H9 (cell line): ENCODE data around the gene STXBP5L. TPM values are rescaled to one million over a fixed set of nuclear protein-coding genes. Genes with fewer than 3 reads are reported as not detected.

Experiments
- DNase-seq: peaks from one replicate; pipeline ENCODE4 v3.0.0-alpha.2; 2017
- H2AFZ ChIP-seq: one replicate; pipeline ENCODE4 v1.6.1; 2013; ENCODE audit warnings: mild to moderate bottlenecking, low read length, control low read depth, moderate library complexity
- H2AK5ac ChIP-seq: 2 replicates; pipeline ENCODE4 v1.6.1; 2013; ENCODE audit warnings: low read length, control low read depth, mixed read lengths; ENCODE audit not compliant: insufficient read length
- H2BK120ac ChIP-seq: one replicate; pipeline ENCODE4 v1.6.1; 2013; ENCODE audit warnings: low read depth, mild to moderate bottlenecking, low read length, control low read depth, inconsistent platforms; ENCODE audit not compliant: poor library complexity, severe bottlenecking
- H2BK12ac ChIP-seq: 2 replicates; pipeline ENCODE4 v1.6.1; 2013; ENCODE audit warnings: low read length, control low read depth, mixed read lengths, low read depth; ENCODE audit not compliant: insufficient read length
- H2BK15ac ChIP-seq: 2 replicates; pipeline ENCODE4 v1.6.1; 2013; ENCODE audit warnings: low read depth, low read length, control low read depth
- H2BK20ac ChIP-seq: one replicate; pipeline ENCODE4 v1.6.1; 2013; ENCODE audit warnings: low read depth, mild to moderate bottlenecking, low read length, control low read depth, inconsistent platforms; ENCODE audit not compliant: poor library complexity, severe bottlenecking
- H2BK5ac ChIP-seq: 2 replicates; pipeline ENCODE4 v1.6.1; 2013; ENCODE audit warnings: low read length, control low read depth, mixed read lengths; ENCODE audit not compliant: insufficient read length
- H3K14ac ChIP-seq: 2 replicates; pipeline ENCODE4 v1.6.1; 2013; ENCODE audit warnings: low read length, control low read depth; ENCODE audit not compliant: insufficient read depth
- H3K18ac ChIP-seq: 2 replicates; pipeline ENCODE4 v1.6.1; 2013; ENCODE audit warnings: low read depth, mild to moderate bottlenecking, mixed read lengths, low read length, control low read depth; ENCODE audit not compliant: insufficient read length
- H3K23ac ChIP-seq: 2 replicates; pipeline ENCODE4 v1.6.1; 2013; ENCODE audit warnings: low read length, control low read depth, mixed read lengths, low read depth; ENCODE audit not compliant: insufficient read length
- H3K23me2 ChIP-seq: 2 replicates; pipeline ENCODE4 v1.6.1; 2013; ENCODE audit warnings: low read depth, mild to moderate bottlenecking, mixed read lengths, low read length, control low read depth; ENCODE audit not compliant: insufficient read length, poor library complexity, severe bottlenecking
- H3K27ac ChIP-seq: 2 replicates; pipeline ENCODE4 v1.5.1; 2013; ENCODE audit warnings: low read length, control low read depth, mixed read lengths, low read depth; ENCODE audit not compliant: insufficient read length
- H3K27me3 ChIP-seq: 2 replicates; pipeline ENCODE4 v1.6.1; 2013; ENCODE audit warnings: low read length, control low read depth, inconsistent platforms; ENCODE audit not compliant: insufficient read depth
- H3K4ac ChIP-seq: 2 replicates; pipeline ENCODE4 v1.6.1; 2013; ENCODE audit warnings: low read depth, mild to moderate bottlenecking, control low read depth, inconsistent platforms, low read length, moderate library complexity
- H3K4me1 ChIP-seq: 2 replicates; pipeline ENCODE4 v1.6.1; 2013; ENCODE audit warnings: low read length, control low read depth, inconsistent platforms; ENCODE audit not compliant: insufficient read depth
- H3K4me2 ChIP-seq: 2 replicates; pipeline ENCODE4 v1.6.1; 2013; ENCODE audit warnings: low read length, control low read depth, mixed read lengths; ENCODE audit not compliant: insufficient read length, insufficient read depth
- H3K56ac ChIP-seq: 2 replicates; pipeline ENCODE4 v1.6.1; 2013; ENCODE audit warnings: low read depth, mild to moderate bottlenecking, mixed read lengths, low read length, control low read depth; ENCODE audit not compliant: insufficient read length
- H3K79me1 ChIP-seq: 2 replicates; pipeline ENCODE4 v1.6.1; 2013; ENCODE audit warnings: low read depth, mild to moderate bottlenecking, moderate library complexity, low read length, control low read depth, inconsistent platforms; ENCODE audit not compliant: insufficient read depth, poor library complexity, severe bottlenecking
- H3K79me2 ChIP-seq: 2 replicates; pipeline ENCODE4 v1.6.1; 2013; ENCODE audit warnings: low read length, control low read depth, inconsistent platforms; ENCODE audit not compliant: insufficient read depth
- H3K9ac ChIP-seq: 2 replicates; pipeline ENCODE4 v1.6.1; 2013; ENCODE audit warnings: low read length, control low read depth, mixed read lengths; ENCODE audit not compliant: insufficient read length; ENCODE audit errors: extremely low read depth
- H3K9me3 ChIP-seq: one replicate; pipeline ENCODE4 v1.6.1; 2013; ENCODE audit warnings: low read depth, low read length, inconsistent platforms; ENCODE audit not compliant: control insufficient read depth
- H3T11ph ChIP-seq: one replicate; pipeline ENCODE4 v1.6.1; 2013; ENCODE audit warnings: mild to moderate bottlenecking, low read length, control low read depth, inconsistent platforms
- H4K20me1 ChIP-seq: one replicate; pipeline ENCODE4 v1.6.1; 2013; ENCODE audit not compliant: control insufficient read depth, insufficient read length, insufficient read depth
- H4K5ac ChIP-seq: 2 replicates; pipeline ENCODE4 v1.6.1; 2013; ENCODE audit warnings: low read depth, mild to moderate bottlenecking, mixed read lengths, low read length, control low read depth; ENCODE audit not compliant: insufficient read length
- H4K8ac ChIP-seq: replicated peaks from 2 replicates; pipeline ENCODE4 v1.6.1; 2013; ENCODE audit warnings: low read length, control low read depth, mixed read lengths, low read depth; ENCODE audit not compliant: insufficient read length
- H4K91ac ChIP-seq: 2 replicates; pipeline ENCODE4 v1.6.1; 2013; ENCODE audit warnings: low read depth, mild to moderate bottlenecking, moderate library complexity, mixed read lengths, low read length, control low read depth; ENCODE audit not compliant: insufficient read length
- H3K27ac Mint-ChIP-seq, 3 experiments: 2 replicates in 2 of 3; 3 replicates in 1 of 3; pipeline ENCODE4 v1.8.0; 2020 to 2021; ENCODE audit warnings: mixed read lengths in 3 of 3, mild to moderate bottlenecking in 1 of 3, moderate library complexity in 1 of 3
- H3K27me3 Mint-ChIP-seq: 2 replicates; pipeline ENCODE4 v1.8.0; 2021; ENCODE audit warnings: low read depth, mild to moderate bottlenecking, moderate library complexity, mixed read lengths
- H3K36me3 Mint-ChIP-seq, 3 experiments: 2 replicates in 2 of 3; 3 replicates in 1 of 3; pipeline ENCODE4 v1.8.0; 2020 to 2021; ENCODE audit warnings: low read depth in 3 of 3, mixed read lengths in 3 of 3; ENCODE audit not compliant: insufficient read depth in 1 of 3
- H3K4me1 Mint-ChIP-seq, 2 experiments: 2 replicates each; pipeline ENCODE4 v1.8.0; 2020; ENCODE audit warnings: mixed read lengths in 2 of 2
- H3K4me3 Mint-ChIP-seq, 2 experiments: 2 replicates in 1 of 2; 3 replicates in 1 of 2; pipeline ENCODE4 v1.8.0; 2020 to 2021; ENCODE audit warnings: mild to moderate bottlenecking in 2 of 2, mixed read lengths in 2 of 2, moderate library complexity in 1 of 2
- H3K9me3 Mint-ChIP-seq, 2 experiments: 2 replicates in 1 of 2; 3 replicates in 1 of 2; pipeline ENCODE4 v1.8.0; 2020; ENCODE audit warnings: mild to moderate bottlenecking in 2 of 2, mixed read lengths in 2 of 2, moderate library complexity in 1 of 2
- CTCF ChIP-seq: fragments of 200-600 bp; sonication (generic); conservative IDR thresholded peaks from 3 replicates; pipeline ENCODE4 v1.8.0; 2021; ENCODE audit warnings: antibody characterized with exemption, mild to moderate bottlenecking
- total RNA-seq: library from RNA; stranded (reverse); gene quantifications from 2 replicates; pipeline ENCODE4 v1.2.1, GENCODE V29; 2021

STXBP5L gene
- total RNA-seq, 1 experiment from 2014 or later = 4.7 TPM

GRCh38 chr3:120892921-120893320 lies 15.1 kb upstream of the STXBP5L start:
- Mint-ChIP-seq H3K4me3 (no peak overlapping the region), H3K4me1 (no peaks in the 10 kb centered on the region), H3K27me3 (no peaks in the 10 kb centered on the region), H3K36me3 (peaks cover 0 to 6% (median 0%) of the 10 kb centered on the region in 3 experiments; a peak in 4 of 7 replicates), H3K9me3 (peaks cover 12 to 21% of the 10 kb centered on the region in 2 experiments; a peak in 4 of 5 replicates), H3K27ac (no peak overlapping the region)
- H3K79me2 ChIP-seq = no peaks in the 10 kb centered on the region
- H3K4me2 ChIP-seq = no peak overlapping the region
- H3K27ac ChIP-seq = no peak overlapping the region
- no peak overlapping the region for H3K56ac ChIP-seq
- no peak overlapping the region for H4K5ac ChIP-seq
- H4K20me1 ChIP-seq = no peaks in the 10 kb centered on the region
- no peak overlapping the region for H3K14ac ChIP-seq
- no peak overlapping the region for H3K23ac ChIP-seq
- no peak overlapping the region for H4K8ac ChIP-seq
- H4K91ac ChIP-seq = no peak overlapping the region
- DNase-seq = no peak
- H3K23me2 ChIP-seq = no peaks in the 10 kb centered on the region
- TF ChIP-seq CTCF = no peak
- no peak overlapping the region for H3K4ac ChIP-seq
- H2BK12ac ChIP-seq = no peak overlapping the region
- H3K79me1 ChIP-seq = no peaks in the 10 kb centered on the region
- no peak overlapping the region for H2AK5ac ChIP-seq
- H3K4me1 ChIP-seq = no peaks in the 10 kb centered on the region
- no peaks in the 10 kb centered on the region for H3K27me3 ChIP-seq
- no peak overlapping the region for H2BK5ac ChIP-seq
- H2BK20ac ChIP-seq = no peak overlapping the region
- no peak overlapping the region for H2AFZ ChIP-seq
- no peak overlapping the region for H3K18ac ChIP-seq
- no peak overlapping the region for H3K9ac ChIP-seq
- no peaks in the 10 kb centered on the region for H3K9me3 ChIP-seq
- H2BK120ac ChIP-seq = no peak overlapping the region
- H3T11ph ChIP-seq = no peak overlapping the region
- H2BK15ac ChIP-seq = no peak overlapping the region
